Ectodermal cell (in vitro differentiated cells): Measurements from ENCODE around the gene MAMSTR.

ENCODE experiments used
- H3K27ac ChIP-seq: 2 replicates; pipeline ENCODE4 v1.7.0; 2013; ENCODE audit warnings: mild to moderate bottlenecking, low read depth, low read length; ENCODE audit not compliant: insufficient read depth, poor library complexity, severe bottlenecking
- H3K27me3 ChIP-seq: 2 replicates; pipeline ENCODE4 v1.7.0; 2013; ENCODE audit warnings: mild to moderate bottlenecking, low read length; ENCODE audit not compliant: insufficient read depth, control insufficient read depth, poor library complexity, severe bottlenecking
- H3K36me3 ChIP-seq: one replicate; pipeline ENCODE4 v1.7.0; 2013; ENCODE audit warnings: low read length; ENCODE audit not compliant: control insufficient read depth, insufficient read depth
- H3K4me1 ChIP-seq: one replicate; pipeline ENCODE4 v1.7.0; 2013; ENCODE audit warnings: low read length; ENCODE audit not compliant: control insufficient read depth, insufficient read depth
- H3K4me3 ChIP-seq: 2 replicates; pipeline ENCODE4 v1.7.0; 2013; ENCODE audit warnings: low read depth, low read length, control low read depth; ENCODE audit not compliant: insufficient read depth
- H3K9me3 ChIP-seq: 2 replicates; pipeline ENCODE4 v1.7.0; 2013; ENCODE audit warnings: mild to moderate bottlenecking, low read length, moderate library complexity; ENCODE audit not compliant: control insufficient read depth
- WGBS, 2 experiments: methylation state at CpG; one replicate each; pipeline ENCODE4 v1.1.7; 2013; ENCODE audit warnings: missing lambda C conversion rate in 2 of 2; 5-methylcytosine and 5-hydroxymethylcytosine counted together

The MAMSTR gene

DNA sequence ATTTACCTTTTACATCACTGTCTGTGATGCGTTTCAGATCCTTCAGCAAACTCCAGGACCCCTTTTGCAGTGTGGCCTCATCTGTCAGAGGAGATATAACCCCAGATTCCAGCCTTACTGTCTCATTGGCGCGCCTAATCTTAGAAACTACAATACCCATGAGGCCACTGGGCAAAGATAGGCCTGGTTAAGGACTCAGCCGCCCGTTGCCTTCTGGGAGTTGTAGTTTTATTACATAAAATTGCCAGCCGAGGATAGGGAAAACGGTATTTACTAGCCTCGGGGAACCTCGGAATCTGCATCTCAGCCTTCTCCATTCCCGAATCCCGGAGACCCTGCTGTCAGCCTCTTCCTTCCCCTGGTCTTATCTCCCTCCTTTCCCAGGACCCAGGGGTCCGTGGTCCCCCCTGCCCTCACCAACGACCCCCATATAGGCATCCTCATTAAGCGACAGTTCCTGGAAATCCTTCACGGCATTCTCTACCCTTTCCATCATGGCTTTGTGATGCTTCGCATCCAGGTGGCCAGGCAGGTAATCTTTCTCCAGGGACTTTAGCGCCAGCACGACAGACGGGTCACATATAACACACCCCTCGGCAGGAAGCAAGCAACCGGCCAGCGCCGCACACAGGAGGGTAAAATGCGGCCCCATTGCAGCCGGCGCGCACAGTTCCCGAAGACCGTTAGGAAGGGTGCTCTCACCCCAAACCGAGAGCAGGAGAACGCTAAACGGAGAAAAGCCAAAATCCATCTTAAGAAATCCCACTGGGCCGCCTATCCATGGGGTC, 25.9 kb upstream of the MAMSTR start:
- no peaks in the 10 kb centered on the region for H3K9me3 ChIP-seq
- 71 to 73% methylated on average over 33 of the region's 33 CpGs for WGBS, 2 experiments
- peaks cover 5% of the 10 kb centered on the region for H3K36me3 ChIP-seq
- no peaks in the 10 kb centered on the region for H3K4me1 ChIP-seq
- H3K4me3 ChIP-seq = no peak overlapping the region
- H3K27me3 ChIP-seq = peaks cover 10% of the 10 kb centered on the region
- H3K27ac ChIP-seq = no peak overlapping the region

DNA sequence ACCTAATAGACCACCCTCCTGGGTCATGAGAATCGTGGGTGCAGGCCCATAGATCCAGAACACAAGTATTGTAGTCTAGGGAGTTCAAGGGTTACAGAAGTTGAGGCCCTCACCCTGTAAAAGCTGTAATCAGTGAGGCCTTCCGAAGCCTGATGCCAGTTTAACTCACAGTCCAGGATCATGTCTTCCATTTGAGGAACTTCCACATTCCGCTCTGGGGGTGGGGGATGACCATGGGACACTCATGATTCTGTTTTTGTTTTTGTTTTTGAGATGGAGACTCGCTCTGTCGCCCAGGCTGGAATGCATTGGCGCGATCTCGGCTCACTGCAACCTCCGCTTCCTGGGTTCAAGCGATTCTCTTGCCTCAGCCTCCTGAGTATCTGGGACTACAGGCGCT, 22.6 kb upstream of the MAMSTR start:
- Histone ChIP-seq H3K36me3 (no peaks in the 10 kb centered on the region), H3K4me3 (no peak overlapping the region), H3K27me3 (peaks cover 25% of the 10 kb centered on the region), H3K4me1 (peaks cover 5% of the 10 kb centered on the region), H3K9me3 (no peaks in the 10 kb centered on the region), H3K27ac (no peak overlapping the region)
- 90 to 94% methylated on average over 11 of the region's 11 CpGs for WGBS, 2 experiments

DNA sequence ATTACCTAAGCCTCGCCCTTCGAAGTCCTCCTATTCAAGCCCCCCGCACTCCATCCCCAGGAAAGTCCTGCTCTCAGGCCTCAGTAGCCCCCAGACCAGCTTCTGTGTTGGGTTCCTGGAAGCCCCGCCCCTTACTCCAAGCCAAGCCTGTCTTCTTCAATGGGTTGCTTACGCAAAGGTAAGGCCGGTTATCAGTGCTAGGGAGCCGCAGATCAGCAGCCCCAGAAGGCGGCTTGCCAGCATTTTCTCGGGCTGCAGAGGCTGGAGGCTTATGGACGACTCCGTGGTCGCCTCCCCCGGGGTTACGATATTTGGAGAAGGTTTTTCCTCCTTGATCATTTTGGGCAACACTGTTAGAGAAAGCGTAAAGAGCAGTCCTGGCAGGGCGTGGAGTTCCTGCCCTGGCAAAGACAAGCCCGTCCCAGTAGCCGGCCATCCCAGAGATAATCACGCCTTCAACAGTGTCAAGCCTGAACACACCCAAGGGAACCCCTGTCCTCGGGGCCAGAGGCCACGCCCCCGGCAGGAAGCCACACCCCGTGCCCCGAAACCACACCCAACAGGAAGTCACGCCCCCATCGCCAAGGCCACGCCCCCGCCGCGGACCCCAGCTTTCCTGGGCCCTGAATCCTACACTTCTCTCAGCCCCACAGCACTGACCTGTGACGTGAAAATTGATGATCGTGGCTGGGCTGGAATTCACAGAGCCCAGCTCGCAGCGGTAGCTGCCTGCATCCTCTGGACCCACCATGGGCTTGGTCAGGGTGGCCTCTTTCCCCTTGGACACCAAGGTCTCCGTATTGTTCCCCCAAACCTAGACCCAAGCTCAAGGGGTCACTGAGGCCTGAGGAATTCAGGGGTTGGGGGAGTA, 21.8 kb upstream of the MAMSTR start:
- H3K9me3 ChIP-seq = no peaks in the 10 kb centered on the region
- 64 to 71% methylated on average over 35 of the region's 35 CpGs for WGBS, 2 experiments
- peaks cover 25% of the 10 kb centered on the region for H3K27me3 ChIP-seq
- no peak overlapping the region for H3K4me3 ChIP-seq
- no peaks in the 10 kb centered on the region for H3K36me3 ChIP-seq
- H3K27ac ChIP-seq = no peak overlapping the region
- H3K4me1 ChIP-seq = peaks cover 5% of the 10 kb centered on the region

DNA sequence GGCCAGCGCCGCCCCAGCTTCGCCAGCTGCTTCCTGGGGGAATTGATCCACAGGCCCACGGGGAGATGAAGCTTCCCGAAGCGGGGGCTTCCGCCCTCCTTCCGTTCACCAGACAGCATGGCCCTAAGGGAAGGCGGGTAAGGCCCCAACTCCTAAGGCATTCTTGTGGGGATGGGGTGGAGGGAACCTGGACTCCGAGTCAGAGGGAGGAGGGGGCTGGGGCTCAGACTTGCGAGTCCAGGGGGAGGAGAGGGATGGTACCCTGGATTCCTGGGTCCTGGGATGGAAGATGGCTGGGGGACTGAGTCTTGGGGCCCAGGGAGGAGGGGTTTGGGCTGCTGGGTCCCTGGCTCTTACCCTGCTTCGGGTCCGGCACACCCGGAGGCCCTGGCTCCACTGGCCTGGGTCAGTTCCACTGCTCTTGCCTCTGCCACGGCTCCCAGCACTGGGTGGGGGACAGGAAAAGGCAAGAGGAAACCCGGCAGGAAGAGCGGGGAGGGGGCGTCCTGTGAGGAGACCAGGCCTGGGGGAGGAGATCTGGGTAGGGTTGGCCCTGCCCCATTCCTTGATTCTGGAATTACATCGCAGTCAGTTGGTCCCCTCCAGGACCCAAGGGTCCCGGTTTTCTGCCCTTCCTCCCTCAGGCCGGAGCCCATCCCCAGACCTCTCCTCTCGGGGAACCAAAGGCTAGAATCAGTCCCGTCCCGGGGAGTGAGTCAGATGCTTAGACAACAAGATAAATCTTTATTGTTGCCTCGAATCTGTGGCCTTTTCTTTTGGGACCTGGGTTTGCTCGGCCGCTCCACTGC, 20.8 kb upstream of the MAMSTR start, which contains the start of gene RASIP1:
Gene RASIP1 (minus strand): TSS at position 447 of the 809 bp plus-strand sequence. CDS start 328 bp downstream, at position 119.
- peak within 1 kb of the TSS; percentile 51 for H3K4me3 ChIP-seq
- no peaks in the 10 kb centered on the region for H3K9me3 ChIP-seq
- WGBS, 2 experiments = 83 to 87% methylated on average over 27 of the region's 27 CpGs

DNA sequence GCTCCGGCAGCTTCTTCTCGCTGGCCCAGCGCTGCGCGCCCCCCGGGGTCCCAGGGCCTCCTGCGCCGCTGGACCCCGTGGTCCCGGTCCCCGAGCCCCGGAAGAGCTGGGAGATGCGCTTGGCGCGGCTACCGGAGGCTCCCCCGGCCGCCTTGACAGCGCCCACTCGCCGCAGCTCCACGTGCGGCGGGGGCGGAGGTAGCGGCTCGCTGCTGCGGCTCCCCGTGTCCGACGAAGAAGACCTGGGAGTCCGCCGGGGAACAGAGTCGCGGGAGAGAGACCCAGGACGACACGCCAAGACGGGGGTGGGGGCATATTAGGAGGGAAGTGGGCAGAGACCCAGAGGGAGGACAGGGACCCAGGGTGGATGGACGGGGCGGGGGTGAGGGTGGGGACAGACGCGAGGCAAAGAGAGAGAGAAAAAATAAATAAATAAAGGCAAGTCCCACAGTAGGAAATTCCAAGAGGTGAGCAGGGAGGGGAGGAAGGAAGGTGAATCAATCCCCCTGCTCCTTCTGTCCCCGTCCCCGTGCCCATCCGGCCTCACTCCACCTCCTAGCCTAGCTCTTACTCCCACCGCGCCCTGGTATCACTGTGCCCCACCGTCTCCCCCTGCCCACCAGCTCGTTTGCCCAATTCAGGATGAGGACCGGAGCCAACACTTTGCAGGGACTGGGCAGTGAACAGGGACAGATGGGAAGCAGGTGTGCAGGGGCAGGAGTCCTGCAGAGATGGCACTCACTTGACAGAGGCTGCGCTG, 20.1 kb upstream of the MAMSTR start:
- peaks cover 25% of the 10 kb centered on the region for H3K27me3 ChIP-seq

More for the DNA sequence above, 20.8 kb upstream of the MAMSTR start, which contains the start of gene RASIP1:
- Histone ChIP-seq H3K27ac (no peak within 1 kb of the TSS), H3K4me1 (peaks cover 5% of the 10 kb centered on the region), H3K27me3 (peaks cover 25% of the 10 kb centered on the region), H3K36me3 (no peaks in the 10 kb centered on the region)

DNA sequence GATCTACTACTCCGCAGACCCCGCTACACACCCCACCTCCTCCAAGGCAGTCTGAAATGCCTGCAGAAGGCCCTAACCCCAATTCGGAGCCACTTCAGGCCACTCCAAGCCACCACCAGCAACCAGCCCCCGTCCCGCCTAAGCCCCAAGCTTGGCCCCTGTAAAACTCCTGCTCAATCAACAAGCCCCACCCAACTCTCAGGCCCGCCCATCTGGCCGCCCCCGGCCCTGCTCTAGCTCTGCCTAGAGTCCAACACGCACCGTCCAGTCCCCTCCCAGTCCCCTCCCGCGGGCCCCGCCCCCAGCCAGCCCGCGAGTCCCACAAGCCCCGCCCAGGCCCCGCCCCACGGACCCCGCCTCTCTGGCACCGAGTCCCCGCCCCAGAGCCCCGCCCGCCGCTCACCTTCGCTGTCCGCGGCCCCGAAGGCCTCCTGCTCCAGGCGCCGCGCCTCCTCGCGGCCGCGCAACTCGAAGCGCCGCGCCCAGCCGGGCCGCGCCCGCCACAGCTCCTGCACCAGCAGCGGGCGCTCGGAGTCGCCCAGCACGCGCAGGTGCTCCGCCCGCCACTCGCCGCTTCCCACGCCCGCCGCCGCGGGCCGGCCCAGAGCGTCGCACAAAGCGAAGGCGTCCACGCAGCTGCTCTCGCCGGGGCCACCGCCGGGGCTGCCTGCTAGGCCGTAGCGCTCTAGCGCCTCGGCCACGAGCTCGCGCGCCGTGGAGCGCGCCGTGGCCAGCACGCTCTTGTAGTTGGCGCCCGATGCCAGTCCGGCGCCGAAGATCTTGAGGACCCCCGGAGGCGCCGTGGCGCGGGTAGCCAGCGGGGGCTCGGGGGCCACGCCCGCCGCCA, 19.3 kb upstream of the MAMSTR start:
- Histone ChIP-seq H3K27me3 (peaks cover 25% of the 10 kb centered on the region), H3K4me1 (peaks cover 5% of the 10 kb centered on the region), H3K4me3 (peak overlapping the region; percentile 51), H3K36me3 (no peaks in the 10 kb centered on the region), H3K9me3 (no peaks in the 10 kb centered on the region), H3K27ac (no peak overlapping the region)
- WGBS, 2 experiments = 2% methylated on average over 96 of the region's 96 CpGs

More for the DNA sequence above, 20.1 kb upstream of the MAMSTR start:
- Histone ChIP-seq H3K4me3 (peak overlapping the region; percentile 51), H3K36me3 (no peaks in the 10 kb centered on the region), H3K4me1 (peaks cover 5% of the 10 kb centered on the region), H3K27ac (no peak overlapping the region), H3K9me3 (no peaks in the 10 kb centered on the region)
- WGBS, 2 experiments = 16% methylated on average over 51 of the region's 51 CpGs

DNA sequence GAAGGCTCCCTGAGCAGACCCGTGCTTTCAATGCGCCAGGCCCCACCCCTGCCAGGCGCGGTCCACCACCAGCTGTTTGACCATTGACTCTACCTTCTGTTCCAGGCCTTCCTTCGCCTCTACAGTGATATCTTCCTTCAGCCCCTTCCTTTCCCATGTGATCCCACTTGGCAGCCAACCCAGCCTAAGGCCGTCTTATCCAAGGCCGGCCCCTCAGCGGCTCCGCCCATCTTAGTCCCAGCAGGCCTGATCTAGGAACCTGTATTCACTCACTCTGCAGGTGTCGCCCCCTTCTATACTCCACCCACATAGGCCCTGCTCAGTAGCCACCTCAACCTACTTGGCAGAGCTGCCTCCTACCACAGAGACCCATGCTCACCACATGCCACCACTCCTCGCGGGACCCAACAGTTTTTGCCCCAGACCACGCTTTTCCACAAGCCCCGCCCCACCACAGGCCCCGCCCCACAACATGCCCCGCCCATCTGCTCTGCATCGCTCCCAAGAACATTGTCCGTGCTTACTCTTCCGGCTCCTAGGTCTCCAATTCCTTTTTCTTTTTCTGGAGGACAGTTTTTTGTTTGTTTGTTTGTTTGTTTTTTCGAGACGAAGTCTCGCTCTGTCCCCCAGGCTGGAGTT, 18.0 kb upstream of the MAMSTR start:
- H3K27me3 ChIP-seq = peaks cover 25% of the 10 kb centered on the region
- no peaks in the 10 kb centered on the region for H3K9me3 ChIP-seq
- 78 to 84% methylated on average over 22 of the region's 22 CpGs for WGBS, 2 experiments
- no peaks in the 10 kb centered on the region for H3K36me3 ChIP-seq
- no peak overlapping the region for H3K4me3 ChIP-seq
- no peak overlapping the region for H3K27ac ChIP-seq
- peaks cover 5% of the 10 kb centered on the region for H3K4me1 ChIP-seq

DNA sequence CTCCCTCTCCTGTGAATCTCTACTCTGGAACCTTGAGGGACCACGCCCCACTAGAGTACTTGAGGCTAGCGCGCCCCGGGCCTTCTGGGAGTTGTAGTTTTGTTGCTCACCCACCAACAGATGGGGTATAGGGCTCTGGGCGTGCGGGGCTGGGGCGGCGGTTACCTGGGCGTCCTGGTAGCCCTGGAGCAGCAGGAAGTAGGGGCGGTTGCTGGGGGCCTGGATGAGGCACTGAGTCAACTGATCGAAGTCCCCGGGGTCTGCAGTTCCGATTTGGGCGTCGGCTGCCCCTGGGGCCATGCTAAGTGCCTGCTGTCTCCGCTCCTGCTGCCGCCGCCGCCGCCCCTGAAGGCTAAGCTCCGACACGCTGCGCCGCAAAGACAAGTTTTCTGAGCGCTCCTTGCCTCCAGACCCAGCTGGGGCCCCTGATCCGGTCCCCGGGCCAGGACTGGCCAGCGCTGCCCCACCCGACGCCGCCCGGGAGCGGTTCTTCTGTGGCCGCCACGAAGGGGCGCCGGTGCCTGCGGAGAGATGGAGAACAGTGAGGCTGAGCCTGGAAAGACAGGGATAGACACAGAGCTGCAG, 15.6 kb upstream of the MAMSTR start:
- Histone ChIP-seq H3K4me1 (peaks cover 4% of the 10 kb centered on the region), H3K9me3 (no peaks in the 10 kb centered on the region), H3K4me3 (peak overlapping the region; percentile 66), H3K27me3 (peaks cover 13% of the 10 kb centered on the region), H3K27ac (no peak overlapping the region), H3K36me3 (no peaks in the 10 kb centered on the region)
- WGBS, 2 experiments = 2% methylated on average over 38 of the region's 38 CpGs
